SH-SY5Y (cell line): ENCODE data around the gene TMEM184A.

ENCODE experiments used
- GATA2 ChIP-seq: IDR thresholded peaks from 2 replicates; pipeline ENCODE4 v1.6.1; 2011; ENCODE audit warnings: mild to moderate bottlenecking, low read depth, low read length
- GATA3 ChIP-seq: IDR thresholded peaks from 2 replicates; pipeline ENCODE4 v1.6.1; 2011; ENCODE audit warnings: low read depth, mild to moderate bottlenecking, low read length, moderate library complexity

The TMEM184A gene

DNA sequence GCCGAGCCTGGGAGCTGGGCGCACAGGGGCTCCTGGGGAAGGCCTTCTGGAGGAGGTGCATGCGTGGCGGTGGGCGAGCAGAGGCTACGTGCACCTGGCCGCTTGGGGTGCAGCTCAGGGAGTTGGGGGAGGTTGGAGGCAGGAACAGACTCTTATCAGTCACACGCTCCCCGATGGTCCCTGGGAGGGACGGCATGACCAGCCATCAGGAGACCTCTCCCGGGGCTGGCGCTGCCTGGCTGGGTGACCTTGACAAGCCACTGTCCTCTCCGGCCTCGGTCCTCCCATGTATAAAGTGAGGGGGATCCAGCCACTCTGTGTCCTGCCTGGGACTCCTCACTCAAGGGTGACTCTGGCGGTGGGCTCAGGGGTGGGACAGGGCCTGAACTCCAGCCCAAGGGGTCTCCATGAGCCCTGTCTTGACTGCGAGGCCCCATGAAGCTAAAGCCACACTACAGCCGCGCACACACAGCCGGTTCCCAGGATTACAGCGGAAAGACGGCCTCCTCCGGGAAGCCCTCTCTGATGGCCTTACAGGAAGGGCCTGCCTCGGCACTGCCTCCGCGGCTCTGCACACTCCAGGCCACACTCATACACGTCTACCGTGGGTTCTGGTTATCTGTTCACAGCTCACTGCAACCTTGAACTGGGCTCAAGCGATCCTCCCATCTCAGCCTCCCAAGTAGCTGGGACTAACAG, 2.3 kb downstream of the TMEM184A start:
- no peak for TF ChIP-seq GATA3
- TF ChIP-seq GATA2: no peak

DNA sequence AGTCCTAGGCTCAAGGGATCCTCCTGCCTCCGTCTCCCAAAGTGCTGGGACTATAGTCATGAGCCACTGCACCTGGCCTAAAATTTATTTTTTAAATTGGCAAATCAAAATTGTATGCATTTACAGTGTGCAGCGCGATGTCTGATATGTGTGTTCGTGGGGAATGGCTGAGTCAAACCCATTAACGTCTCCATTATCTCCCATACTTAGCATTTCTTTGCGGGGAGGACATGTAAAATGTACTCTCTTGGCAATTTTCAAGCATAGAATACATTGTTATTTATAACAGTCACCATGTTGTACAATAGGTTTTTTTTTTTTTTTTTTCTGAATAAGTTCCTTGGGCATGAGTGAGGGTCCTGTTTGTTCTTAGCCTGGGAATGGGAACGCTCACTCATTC, 3.8 kb downstream of the TMEM184A start:
- TF ChIP-seq GATA2: no peak
- TF ChIP-seq GATA3: no peak

DNA sequence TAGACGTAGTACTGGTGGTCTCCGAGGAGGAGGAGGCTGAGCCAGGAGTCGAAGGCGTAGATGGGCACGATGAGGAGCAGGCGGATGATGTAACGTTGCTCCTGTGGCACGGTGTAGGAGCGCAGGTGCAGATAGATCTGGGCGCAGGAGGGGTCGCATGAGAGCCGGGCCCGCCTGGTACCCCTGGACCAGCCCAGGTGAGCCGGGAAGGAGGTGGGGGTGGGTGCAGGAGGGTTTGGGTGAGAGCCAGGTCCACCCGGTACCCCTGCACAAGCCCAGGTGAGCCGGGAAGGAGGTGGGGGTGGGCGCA, 5.2 kb downstream of the TMEM184A start:
- TF ChIP-seq GATA3: no peak
- TF ChIP-seq GATA2: no peak

DNA sequence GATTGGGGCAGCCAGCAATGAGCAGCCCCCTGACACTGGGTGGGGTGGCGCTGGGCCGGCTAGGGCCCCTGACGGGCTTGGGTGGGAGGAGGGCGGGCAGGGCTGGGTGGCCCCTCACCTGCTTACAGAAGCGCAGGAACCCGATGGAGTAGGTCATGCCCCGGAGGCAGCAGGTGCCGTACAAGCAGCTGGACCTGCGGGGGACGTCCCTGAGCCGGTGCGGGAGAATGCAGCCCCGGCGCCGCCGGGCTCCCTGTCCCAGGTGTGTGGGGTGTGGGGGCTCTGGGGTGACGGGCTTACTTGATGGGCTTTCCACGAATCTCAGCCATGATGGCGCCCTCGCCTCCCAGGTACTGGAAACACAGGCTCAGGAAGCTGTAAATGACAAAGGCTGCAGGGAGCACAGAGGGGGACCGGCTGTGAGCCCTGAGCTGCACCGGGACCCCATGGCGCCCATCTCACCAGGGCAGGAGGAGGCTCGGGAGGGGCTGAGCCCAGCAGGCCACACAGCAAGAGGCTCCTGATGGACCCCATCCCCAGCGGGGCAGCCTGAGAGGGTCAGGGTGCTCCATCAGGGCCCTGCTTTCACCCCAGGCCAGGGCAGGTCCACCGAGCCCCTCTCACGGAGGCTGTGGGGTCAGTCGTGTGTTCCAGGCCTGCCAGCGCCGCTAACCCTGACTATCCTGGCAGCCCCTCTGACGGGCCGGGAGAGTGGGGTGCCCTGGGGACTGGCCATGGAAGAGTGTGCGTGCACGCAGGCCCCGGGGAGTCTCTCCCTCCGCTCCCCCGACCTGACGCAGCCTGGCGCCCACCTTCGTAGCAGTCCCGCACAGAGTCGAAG, 5.8 kb downstream of the TMEM184A start:
- TF ChIP-seq GATA3: no peak
- TF ChIP-seq GATA2: no peak

DNA sequence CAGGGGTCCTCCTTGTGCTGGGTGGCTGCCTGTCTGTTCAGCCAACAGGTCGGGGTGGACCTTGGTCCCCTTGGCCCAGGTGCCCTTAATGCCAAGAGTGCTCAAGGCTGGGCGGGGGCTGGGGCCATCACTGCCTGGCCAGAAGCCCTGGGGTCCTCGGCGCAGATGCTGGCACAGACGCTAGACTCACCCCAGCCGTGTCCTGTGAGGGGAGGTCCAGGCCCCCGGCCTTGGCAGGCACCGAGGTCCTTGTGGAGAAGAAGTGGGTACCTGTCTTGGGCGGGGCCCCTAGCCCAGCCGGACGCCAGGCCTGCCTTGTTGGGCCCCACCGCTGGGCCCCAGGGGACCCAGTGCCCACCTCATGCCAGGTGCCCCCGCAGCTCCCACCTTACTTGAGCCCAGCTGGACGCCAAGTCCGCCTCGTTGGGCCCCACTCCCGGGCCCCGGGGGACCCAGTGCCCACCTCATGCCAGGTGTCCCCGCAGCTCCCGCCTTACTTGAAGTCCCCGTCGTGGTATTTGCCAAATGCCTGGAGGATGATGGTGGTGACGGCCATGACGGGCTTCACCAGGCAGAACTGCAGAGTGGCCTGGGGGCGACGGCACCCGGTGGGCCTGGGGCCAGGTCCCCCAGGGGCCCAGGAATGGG, 6.5 kb downstream of the TMEM184A start:
- TF ChIP-seq GATA3 (no peak), GATA2 (no peak)

DNA sequence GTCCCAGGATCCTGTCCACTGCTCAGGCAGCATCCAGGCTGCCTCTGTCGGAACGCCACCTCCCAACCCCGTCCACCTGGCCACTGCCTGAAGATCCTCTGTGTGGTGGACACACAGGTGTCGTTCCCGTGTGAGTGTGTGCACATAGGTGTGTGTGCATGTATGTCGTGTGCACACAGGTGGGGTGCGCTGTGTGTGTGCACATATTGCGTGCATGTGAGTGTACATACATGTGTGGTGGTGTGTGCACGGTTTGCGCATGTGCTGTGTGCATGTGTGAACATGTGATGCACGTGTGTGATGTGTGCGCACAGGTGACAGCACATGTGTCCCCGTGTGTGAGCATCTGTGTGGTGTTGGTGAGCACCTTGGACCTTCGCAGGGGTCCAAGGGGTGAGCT, 7.1 kb downstream of the TMEM184A start:
- TF ChIP-seq GATA2 (no peak), GATA3 (no peak)

DNA sequence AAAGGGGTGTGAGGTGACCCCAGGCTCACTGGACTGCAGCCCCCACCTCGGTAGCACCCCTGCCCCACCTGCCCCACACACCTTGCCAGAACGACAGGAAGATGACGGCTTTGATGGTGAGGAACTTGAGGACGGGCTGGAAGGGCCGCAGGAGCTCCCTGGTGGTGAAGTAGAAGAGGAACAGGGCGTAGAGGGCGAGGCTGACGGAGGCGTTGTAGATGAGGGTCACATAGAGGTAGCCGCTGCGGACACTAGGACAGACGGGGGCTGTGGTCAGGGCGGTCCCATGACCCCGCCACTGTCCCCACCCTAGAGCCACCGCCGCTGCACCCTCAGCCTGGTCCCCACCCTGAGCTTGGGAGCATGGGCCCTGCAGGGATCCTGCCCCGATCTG, 7.6 kb downstream of the TMEM184A start:
- TF ChIP-seq GATA3 (no peak), GATA2 (no peak)

DNA sequence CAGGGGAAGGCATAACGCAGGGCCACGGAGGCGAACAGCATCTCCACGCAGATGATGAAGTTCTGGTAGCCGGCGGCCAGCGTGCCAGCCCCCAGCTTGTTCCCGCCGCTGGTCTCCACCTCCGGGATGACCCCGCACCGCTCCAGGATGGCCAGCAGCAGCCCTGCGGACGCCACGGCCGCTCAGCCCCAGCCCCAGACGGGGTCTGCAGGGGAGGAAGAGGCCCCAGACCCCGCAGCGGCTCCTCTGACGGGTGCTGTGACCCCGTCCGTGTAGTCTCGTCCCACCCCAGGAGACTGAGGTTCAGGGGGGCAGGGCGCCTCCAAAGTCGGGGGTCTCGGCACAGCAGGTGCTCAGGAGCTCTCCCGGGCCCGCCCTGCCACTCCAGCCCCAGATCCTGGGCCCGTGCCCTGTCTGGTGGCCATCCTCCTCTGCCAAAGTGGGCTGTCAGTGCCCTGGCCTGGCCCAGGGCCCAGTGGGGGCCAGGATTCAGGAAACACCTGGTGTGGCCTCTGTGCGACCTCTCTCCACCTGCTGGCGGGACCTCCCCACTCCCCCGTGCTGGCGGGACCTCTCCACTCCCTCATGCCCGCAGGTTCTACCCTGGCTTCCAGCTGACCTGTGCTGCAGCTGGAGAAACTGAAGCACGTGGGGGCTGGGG, 8.1 kb downstream of the TMEM184A start:
- TF ChIP-seq GATA2 (no peak), GATA3 (no peak)

DNA sequence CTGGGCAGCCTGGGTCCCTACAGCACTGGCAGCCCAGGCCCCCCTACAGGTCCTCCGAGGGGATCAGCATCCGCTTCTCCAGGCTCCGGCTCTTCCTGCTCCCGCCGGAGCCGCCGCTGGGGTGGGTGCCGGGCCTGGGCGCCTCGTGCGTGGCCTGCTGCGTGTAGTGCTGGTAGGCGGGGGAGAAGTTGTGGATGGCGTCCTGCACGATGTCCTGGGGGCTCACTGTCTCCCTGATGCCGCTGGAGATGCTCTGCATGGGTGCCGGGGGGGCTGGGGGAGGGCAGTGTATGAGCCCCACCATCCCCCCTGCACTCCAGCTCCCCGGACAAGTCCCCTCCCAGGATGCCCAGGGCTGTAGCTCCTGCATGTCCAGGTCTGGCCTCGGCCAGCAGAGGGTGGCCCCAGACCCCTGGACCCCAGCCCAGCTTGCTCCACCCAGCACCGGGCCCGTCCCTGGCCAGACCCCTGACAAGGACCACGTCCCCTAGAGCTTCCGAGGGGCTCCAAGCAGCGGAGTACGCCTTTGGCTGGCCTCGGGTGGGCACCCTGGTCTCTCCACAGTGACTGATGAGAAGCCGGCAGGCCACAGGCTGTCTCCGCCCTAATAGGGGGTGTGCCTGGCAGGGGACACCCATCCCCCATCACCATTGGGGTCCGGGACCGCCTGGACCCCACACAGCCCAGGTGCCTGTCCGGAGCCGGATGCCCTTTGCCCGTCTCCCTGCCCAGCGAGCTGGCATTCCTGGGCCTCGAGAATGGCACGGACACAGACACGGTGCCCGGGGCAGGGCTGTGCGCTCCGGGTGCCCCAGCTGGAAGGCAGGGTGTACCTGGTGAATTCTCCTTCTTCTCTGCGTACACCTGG, 8.9 kb downstream of the TMEM184A start:
- TF ChIP-seq GATA3 (no peak), GATA2 (no peak)

DNA sequence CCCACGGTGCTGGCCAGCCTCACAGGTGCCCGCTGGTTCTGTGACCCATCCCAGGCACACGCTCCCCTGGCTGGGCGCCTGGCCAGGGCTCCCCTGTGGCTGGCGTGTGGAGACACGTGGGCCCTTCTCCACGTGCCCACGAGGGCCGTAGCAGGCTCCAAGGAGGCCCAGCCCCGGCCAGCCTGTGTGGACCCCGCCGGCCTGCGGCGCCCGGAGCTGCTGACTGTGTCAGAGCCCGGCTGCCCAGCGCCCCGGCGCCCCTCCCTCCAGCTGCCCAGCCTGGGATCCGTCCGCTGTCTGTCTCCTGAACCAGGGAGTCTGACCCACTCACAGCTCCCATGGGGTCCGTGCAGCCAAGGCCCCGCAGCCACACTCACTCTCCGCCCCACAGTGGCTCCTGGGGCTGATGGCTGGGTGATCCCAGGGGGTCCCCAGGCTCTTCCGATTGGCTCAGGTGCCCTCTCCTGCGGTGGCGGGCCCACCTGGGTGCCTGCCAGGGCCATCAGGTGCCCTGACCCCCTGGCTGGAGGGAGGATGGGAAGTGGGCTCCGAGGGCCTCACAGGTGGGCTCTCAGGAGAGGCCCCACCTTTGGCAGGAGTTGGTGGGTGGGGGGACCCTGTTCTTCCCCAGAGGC, 9.6 kb downstream of the TMEM184A start:
- no peak for TF ChIP-seq GATA3
- TF ChIP-seq GATA2: no peak

DNA sequence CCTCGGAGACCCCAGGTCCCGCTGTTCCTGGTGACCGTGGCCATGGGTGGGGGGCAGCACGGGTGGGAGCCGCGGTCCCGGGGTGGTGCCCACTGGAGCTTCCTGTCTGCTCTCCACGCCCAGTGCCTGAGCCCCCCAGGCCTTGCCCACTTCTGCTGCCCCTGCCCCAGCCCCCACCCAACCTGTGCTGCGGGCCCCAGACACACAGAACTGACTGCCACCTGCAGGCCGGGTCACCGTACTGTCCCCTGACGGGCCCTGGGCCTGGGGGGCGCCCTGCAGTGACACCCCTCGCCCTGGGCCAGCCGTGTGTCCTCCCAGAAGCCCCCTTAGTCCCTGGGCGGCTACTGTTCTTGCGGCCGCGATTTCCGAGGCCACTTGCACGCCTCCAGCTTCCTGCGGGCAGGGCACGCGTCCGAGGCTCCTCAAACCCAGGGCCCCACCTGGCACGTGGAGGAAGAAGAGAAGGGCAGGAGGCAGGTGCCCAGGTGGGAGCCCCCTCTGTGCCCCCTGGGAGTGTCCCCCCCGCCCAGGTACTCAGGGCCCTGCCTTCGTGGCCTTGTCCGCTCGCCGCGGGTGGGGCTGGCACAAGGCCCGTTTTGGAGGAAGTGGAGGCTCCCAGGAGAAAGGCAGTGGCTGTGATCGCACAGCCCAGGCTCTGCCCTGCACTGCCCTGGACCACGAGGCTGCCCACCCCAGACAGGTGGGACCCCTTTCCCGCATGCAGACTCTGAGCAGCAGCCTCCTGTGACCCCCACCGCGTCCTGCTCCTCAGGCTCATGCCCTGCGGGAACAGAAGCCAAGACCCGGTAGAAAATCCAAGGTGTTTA, 10.4 kb downstream of the TMEM184A start:
- TF ChIP-seq GATA3 (no peak), GATA2 (no peak)

DNA sequence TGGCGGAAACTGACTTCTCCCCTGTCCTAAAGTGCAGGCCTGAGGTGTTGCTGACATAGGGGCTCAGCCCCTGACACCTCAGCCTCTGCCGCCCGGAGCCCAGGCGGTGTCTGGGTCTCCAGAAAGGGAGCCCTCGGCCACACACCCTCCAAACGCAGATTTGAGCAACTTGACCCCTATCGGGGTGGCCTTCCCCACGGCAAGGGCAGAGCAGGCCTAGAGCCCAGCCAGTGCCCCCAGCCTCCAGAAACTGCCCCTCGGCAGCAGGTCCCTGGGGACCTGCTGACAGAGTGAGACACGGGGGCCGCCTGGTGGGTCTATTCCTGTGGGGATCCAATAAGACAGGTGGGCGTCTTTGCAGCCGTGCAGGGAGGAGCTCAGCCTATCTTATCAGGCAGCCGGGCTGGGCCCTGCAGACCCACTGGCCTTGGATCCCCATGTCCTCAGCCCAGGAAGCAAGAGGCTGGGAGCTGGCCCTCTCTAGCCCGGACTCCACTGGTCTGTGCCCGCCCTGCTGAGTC, 11.0 kb downstream of the TMEM184A start:
- TF ChIP-seq GATA2: no peak
- TF ChIP-seq GATA3: no peak
